ENCODE results near the gene KCNE2. TPM values are rescaled to one million over a fixed set of nuclear protein-coding genes. Genes with fewer than 3 reads are reported as not detected.
"Not testable (repeated sequence)": the region's sequence is repeated elsewhere in the genome, so short reads cannot be mapped to it uniquely, and the experiment has no call there.

Gene KCNE2
- total RNA-seq, 1 experiment from 2014 or later: not detected

- DNase-seq (ENCODE audit: low spot score): not testable (repeated sequence)
Measured at GRCh38 chr21:34406676-34407075, 42.9 kb downstream of the KCNE2 start.

- not testable (repeated sequence) for DNase-seq (ENCODE audit: low spot score)
Measured at GRCh38 chr21:34407294-34407693, 43.5 kb downstream of the KCNE2 start.

DNA sequence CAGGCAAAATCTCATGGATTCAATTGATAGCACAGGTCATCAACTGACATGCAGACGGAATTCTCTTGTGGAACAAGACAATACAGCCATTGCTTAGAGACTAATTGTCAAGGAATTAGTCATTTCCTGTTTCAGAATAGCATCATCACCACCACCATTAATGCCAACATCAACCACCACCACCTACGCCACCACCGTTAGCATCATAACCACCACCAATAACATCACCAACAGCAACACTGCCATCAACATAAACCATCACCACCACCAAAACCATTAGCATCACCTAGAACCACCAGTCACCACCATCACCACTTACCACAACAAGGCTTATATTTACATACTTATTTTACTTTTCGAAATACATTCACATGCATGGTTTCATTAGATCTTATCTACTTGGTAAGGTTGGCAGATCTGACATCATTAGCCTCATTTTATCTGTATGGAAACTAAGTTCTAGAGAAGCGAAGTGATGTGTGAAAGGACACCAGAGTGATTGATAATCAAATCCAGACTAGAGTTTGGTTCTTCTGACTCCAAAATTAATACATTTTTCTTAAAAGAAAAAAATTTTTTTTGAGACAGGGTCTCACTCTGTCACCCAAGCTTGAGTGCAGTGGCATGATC, 53.8 kb downstream of the KCNE2 start:
- not testable (repeated sequence) for DNase-seq (ENCODE audit: low spot score)

Other genes starting within 250 kb of the KCNE2 start
- gene SMIM11, start 11.5 kb downstream of the KCNE2 start, total RNA-seq (2014; rRNA removed; shearing (Covaris generic)): 3.4 and 26.4 TPM in 2 replicates
- gene SMIM34, start 59.9 kb downstream of the KCNE2 start, total RNA-seq (2014; rRNA removed; shearing (Covaris generic)): not detected in 2 replicates
- gene KCNE1, start 148.2 kb downstream of the KCNE2 start, total RNA-seq (2014; rRNA removed; shearing (Covaris generic)): 0.21 TPM in 1 of 2 replicates, not detected in the other